A673 (cell line): ENCODE measurements around the gene SCAF4. TPM values are rescaled to one million over a fixed set of nuclear protein-coding genes. Genes with fewer than 3 reads are reported as not detected.

ENCODE experiments used
- BruUV-seq: library from RNA; stranded (reverse); fragments of 400-500 nt; replicated peaks from 2 replicates; lab custom pipeline; 2021; lab: Mats Ljungman, UMichigan
- CTCF ChIA-PET: fragments of 300-600 bp; sonication (Branson Sonifier 250); formaldehyde crosslinking; loops from one replicate; lab custom pipeline; 2022; ENCODE audit warnings: antibody characterized with exemption; lab: Charles Lee
- POLR2A ChIA-PET: fragments of 300-600 bp; sonication (Branson Sonifier 250); formaldehyde crosslinking; loops from one replicate; lab custom pipeline; 2022; ENCODE audit warnings: antibody characterized with exemption; ENCODE audit not compliant: low non-redundant PET; lab: Charles Lee
- DNase-seq: peaks from one replicate; pipeline ENCODE4 v3.0.0-alpha.2; 2015; ENCODE audit warnings: low spot score
- H3K27ac ChIP-seq: fragments of 200-600 bp; sonication (generic); 2 replicates; pipeline ENCODE4 v1.5.1; 2016; ENCODE audit warnings: mixed run types, low read depth, mild to moderate bottlenecking, mixed read lengths, antibody characterized with exemption, low read length; ENCODE audit not compliant: poor library complexity, severe bottlenecking
- H3K27me3 ChIP-seq: fragments of 200-600 bp; sonication (generic); replicated peaks from 2 replicates; pipeline ENCODE4 v1.6.1; 2017; ENCODE audit warnings: mixed run types, low read depth, mild to moderate bottlenecking, mixed read lengths, antibody characterized with exemption, low read length; ENCODE audit not compliant: insufficient read depth, poor library complexity
- H3K36me3 ChIP-seq: fragments of 200-600 bp; sonication (generic); 2 replicates; pipeline ENCODE4 v1.6.1; 2016; ENCODE audit warnings: mixed run types, mild to moderate bottlenecking, mixed read lengths, antibody characterized with exemption, low read length; ENCODE audit not compliant: insufficient read depth, poor library complexity, severe bottlenecking
- H3K4me1 ChIP-seq: fragments of 200-600 bp; sonication (generic); 2 replicates; pipeline ENCODE4 v1.6.1; 2017; ENCODE audit warnings: mixed run types, mild to moderate bottlenecking, mixed read lengths, antibody characterized with exemption, low read length; ENCODE audit not compliant: insufficient read depth, poor library complexity, severe bottlenecking
- H3K4me3 ChIP-seq: fragments of 200-600 bp; sonication (generic); 2 replicates; pipeline ENCODE4 v1.5.1; 2016; ENCODE audit warnings: low read depth, mixed run types, mild to moderate bottlenecking, mixed read lengths, low read length; ENCODE audit not compliant: poor library complexity, severe bottlenecking
- H3K9me3 ChIP-seq: fragments of 200-600 bp; sonication (generic); 2 replicates; pipeline ENCODE4 v1.6.1; 2016; ENCODE audit warnings: mixed run types, low read depth, mild to moderate bottlenecking, mixed read lengths, antibody characterized with exemption, low read length; ENCODE audit not compliant: poor library complexity, severe bottlenecking
- EZH2 ChIP-seq: fragments of 200-600 bp; sonication (generic); IDR thresholded peaks from 2 replicates; pipeline ENCODE4 v1.6.1; 2017; ENCODE audit warnings: borderline replicate concordance, low read depth, mild to moderate bottlenecking, mixed read lengths, antibody characterized with exemption, low read length; ENCODE audit not compliant: poor library complexity, severe bottlenecking
- intact Hi-C: fragments of 100-400 bp; cut with micrococcal nuclease; formaldehyde crosslinking; loops from one replicate; pipeline ENCODE4 v1.10.0; 2022; ENCODE audit not compliant: unreplicated experiment
- total RNA-seq: library from RNA; stranded (reverse); gene quantifications from 2 replicates; pipeline ENCODE4 v1.2.3, GENCODE V29; 2021
- TF ChIP-seq, protein P1 (sequence below): fragments of 300-800, 200-600 bp; sonication (generic); conservative IDR thresholded peaks from 2 replicates; pipeline ENCODE4 v1.5.1; 2017; ENCODE audit warnings: low read depth, mild to moderate bottlenecking, antibody characterized with exemption, low read length, moderate library complexity, mixed read lengths

SCAF4 gene
- total RNA-seq, 1 experiment from 2014 or later = 57.0 TPM

DNA sequence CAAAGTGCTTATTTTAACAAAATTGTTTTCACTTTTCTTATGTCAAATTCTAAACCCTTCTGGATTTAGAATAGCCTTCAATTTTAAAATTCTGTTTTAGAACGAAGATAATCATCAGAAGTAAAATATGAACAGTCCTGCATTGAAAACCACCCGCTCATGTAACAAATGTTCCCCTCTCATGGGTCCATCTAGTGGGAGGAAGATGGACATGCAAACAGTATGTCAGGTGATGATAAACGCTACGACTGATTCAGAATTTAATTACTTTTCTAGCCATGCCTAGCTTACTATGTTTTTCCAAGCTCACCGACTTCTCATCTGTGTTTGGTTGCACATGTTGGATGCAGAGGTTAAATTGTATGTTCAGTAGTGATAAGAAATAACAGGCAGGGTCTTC, 48.9 kb downstream of the SCAF4 start:
- peaks cover 8% of the 10 kb centered on the region for H3K4me1 ChIP-seq
- ChIA-PET CTCF (no interaction called here), POLR2A (no interaction called here)
- no peaks in the 10 kb centered on the region for H3K27me3 ChIP-seq
- DNase-seq = no peak
- no peak overlapping the region for H3K27ac ChIP-seq
- no peaks in the 10 kb centered on the region for H3K9me3 ChIP-seq
- TF ChIP-seq EZH2 = no peak
- TF ChIP-seq, protein P1, sequence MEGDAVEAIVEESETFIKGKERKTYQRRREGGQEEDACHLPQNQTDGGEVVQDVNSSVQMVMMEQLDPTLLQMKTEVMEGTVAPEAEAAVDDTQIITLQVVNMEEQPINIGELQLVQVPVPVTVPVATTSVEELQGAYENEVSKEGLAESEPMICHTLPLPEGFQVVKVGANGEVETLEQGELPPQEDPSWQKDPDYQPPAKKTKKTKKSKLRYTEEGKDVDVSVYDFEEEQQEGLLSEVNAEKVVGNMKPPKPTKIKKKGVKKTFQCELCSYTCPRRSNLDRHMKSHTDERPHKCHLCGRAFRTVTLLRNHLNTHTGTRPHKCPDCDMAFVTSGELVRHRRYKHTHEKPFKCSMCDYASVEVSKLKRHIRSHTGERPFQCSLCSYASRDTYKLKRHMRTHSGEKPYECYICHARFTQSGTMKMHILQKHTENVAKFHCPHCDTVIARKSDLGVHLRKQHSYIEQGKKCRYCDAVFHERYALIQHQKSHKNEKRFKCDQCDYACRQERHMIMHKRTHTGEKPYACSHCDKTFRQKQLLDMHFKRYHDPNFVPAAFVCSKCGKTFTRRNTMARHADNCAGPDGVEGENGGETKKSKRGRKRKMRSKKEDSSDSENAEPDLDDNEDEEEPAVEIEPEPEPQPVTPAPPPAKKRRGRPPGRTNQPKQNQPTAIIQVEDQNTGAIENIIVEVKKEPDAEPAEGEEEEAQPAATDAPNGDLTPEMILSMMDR = peak; percentile 33; the same call in 1 of the 2 replicates
- no TSS peak for BruUV-seq
- peaks cover 60% of the 10 kb centered on the region for H3K36me3 ChIP-seq
- H3K4me3 ChIP-seq = no peak overlapping the region
- intact Hi-C loops = no loop called here

DNA sequence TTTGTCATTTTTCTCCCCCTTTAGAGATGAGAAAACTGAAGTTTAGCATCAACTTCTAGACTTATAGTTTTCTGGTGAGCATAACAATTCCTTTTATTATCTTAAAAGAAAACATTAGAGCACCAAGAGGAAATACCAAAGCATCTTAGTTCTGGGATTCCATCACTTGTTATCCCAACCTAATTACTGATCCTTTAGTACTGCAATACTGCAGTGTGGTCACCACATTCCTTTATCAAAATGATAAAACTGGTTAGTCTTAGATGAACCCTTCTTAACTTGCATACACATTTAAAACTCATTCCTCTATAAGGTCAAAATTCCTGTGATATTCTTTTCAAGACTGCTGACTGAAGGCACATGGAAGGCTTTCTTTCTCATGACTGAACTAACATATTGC, 49.3 kb downstream of the SCAF4 start:
- Histone ChIP-seq H3K4me3 (no peak overlapping the region), H3K27ac (no peak overlapping the region), H3K4me1 (peaks cover 8% of the 10 kb centered on the region), H3K9me3 (no peaks in the 10 kb centered on the region), H3K27me3 (no peaks in the 10 kb centered on the region), H3K36me3 (peaks cover 56% of the 10 kb centered on the region)
- no peak for DNase-seq
- intact Hi-C loops = no loop called here
- ChIA-PET POLR2A (no interaction called here), CTCF (no interaction called here)
- no TSS peak for BruUV-seq
- TF ChIP-seq, protein P1 = no peak
- no peak for TF ChIP-seq EZH2

DNA sequence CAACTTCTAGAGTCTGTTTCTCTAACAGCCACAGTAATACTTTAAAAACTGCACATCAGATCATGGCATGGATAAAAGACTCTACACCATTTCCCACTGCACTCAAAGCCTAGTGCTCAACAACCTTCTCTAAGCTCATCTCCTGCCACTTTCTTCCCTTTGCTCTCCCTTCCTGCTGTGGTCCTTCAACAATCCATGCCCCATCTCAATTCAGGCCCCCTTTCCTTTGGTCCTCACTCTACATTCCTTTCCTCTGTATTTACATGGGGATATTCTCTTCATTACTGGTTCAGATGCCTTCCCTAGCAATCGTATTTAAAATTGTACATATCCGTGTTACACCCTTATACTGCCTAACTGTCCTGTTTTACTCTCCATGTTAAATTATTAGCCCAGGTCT, 53.4 kb downstream of the SCAF4 start:
- H3K27me3 ChIP-seq = no peaks in the 10 kb centered on the region
- peaks cover 20% of the 10 kb centered on the region for H3K36me3 ChIP-seq
- intact Hi-C loops = no loop called here
- no peak overlapping the region for H3K27ac ChIP-seq
- CTCF ChIA-PET = no interaction called here
- DNase-seq = no peak
- no peak overlapping the region for H3K4me3 ChIP-seq
- BruUV-seq = no TSS peak
- no peak for TF ChIP-seq EZH2
- TF ChIP-seq, protein P1 = no peak
- H3K4me1 ChIP-seq = no peaks in the 10 kb centered on the region
- no peaks in the 10 kb centered on the region for H3K9me3 ChIP-seq
- POLR2A ChIA-PET = no interaction called here
